SH-SY5Y (cell line): ENCODE data around the gene GARRE1.

ENCODE experiments used
- GATA2 ChIP-seq: IDR thresholded peaks from 2 replicates; pipeline ENCODE4 v1.6.1; 2011; ENCODE audit warnings: mild to moderate bottlenecking, low read depth, low read length
- GATA3 ChIP-seq: IDR thresholded peaks from 2 replicates; pipeline ENCODE4 v1.6.1; 2011; ENCODE audit warnings: low read depth, mild to moderate bottlenecking, low read length, moderate library complexity

DNA sequence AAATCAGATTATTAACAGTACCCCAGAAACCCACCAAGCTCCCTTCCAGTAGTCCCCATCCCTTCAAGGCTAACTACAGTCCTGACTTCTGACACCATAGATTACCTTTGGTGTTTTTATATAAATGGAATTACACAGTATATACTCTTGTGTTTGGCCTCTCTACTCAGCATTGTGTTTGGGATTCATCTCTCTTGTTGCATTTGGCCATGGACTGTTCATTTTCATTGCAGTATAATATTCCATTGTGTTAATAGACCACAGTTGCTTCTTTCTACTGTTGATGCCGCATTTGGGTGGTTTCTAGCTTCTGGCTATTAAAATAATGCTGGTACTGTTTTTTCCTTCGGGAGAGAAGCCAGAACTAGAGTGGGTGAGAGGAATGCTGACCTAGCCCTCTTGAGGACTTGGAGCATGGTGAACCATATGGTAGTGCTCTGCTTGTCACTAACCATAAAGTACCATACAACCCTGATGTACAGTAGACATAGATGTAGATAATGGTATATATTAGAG is 18.9 kb upstream of the GARRE1 start:
- TF ChIP-seq GATA3, result no peak
- TF ChIP-seq GATA2, result no peak
